Measurements from ENCODE around the gene GUCY2F.
A peak's percentile ranks its signal among the peaks of the same experiment; 100 is the strongest.

The GUCY2F gene

DNA sequence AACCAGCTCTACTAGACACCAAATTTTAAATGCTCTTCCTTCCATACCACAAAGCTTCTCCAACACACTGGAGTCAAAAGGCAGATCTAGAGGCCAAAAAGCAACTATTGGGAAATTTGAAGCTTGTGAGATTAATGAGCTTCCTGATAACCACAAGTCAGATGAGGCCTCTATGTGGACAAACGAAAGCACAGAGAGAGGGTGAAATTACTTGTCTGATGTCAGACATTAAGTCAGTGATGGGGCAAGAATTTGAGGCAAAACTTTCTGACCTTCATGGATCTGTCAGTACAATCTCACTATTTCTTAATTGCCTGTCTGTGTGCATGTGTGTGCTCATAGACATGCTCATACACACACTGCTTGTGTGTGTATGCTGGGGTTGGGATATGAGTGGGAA is 103.6 kb downstream of the GUCY2F start:
- no peak for DNase-seq (ENCODE audit: low read depth)
- no peak overlapping the region for H3K4me3 ChIP-seq (ENCODE audit: low read depth, low read length)
- TF ChIP-seq POLR2A (IDR thresholded peaks at IDR 0.05; ENCODE audit: extremely low read depth, insufficient read length) (no peak), MYC (IDR thresholded peaks at IDR 0.05; ENCODE audit: low read depth, low read length) (no peak)
- TF ChIP-seq, protein P1, sequence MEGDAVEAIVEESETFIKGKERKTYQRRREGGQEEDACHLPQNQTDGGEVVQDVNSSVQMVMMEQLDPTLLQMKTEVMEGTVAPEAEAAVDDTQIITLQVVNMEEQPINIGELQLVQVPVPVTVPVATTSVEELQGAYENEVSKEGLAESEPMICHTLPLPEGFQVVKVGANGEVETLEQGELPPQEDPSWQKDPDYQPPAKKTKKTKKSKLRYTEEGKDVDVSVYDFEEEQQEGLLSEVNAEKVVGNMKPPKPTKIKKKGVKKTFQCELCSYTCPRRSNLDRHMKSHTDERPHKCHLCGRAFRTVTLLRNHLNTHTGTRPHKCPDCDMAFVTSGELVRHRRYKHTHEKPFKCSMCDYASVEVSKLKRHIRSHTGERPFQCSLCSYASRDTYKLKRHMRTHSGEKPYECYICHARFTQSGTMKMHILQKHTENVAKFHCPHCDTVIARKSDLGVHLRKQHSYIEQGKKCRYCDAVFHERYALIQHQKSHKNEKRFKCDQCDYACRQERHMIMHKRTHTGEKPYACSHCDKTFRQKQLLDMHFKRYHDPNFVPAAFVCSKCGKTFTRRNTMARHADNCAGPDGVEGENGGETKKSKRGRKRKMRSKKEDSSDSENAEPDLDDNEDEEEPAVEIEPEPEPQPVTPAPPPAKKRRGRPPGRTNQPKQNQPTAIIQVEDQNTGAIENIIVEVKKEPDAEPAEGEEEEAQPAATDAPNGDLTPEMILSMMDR (IDR thresholded peaks at IDR 0.05; ENCODE audit: low read depth, low read length): no peak
- TF ChIP-seq, protein P2, sequence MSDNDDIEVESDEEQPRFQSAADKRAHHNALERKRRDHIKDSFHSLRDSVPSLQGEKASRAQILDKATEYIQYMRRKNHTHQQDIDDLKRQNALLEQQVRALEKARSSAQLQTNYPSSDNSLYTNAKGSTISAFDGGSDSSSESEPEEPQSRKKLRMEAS (IDR thresholded peaks at IDR 0.05; ENCODE audit: low read depth, low read length): no peak

DNA sequence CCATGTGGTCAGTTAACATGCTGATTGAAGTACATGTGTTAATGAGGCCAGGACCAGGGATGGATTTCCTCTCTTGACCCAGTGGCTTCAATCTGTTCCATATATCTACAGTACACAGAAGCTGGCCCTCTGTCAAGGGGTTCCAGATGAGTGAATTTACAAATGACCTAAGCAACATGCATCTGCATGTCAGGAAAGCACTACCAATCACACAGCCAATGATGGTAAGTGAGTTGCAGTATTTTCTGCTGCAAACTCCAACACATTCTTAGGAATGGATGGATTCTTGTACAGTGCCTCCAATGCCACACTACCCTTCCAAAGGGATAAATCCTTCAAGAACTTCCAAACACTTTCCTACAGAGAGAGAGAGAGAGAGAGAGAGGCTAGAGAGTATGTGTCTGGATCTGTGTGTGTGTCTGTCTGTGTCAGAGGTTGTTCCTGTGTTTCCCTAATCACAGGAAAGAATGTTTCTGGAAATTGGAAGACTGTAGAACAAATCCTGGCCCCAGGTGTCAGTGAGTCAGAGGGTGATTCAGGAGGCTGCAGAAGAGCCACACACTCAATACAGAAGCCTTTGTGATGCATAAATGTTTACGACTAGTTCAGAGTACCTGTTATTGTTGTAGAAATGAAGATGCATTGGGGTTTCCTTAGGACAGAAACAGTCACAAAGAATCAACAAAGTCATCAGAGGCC is 107.5 kb downstream of the GUCY2F start:
- no peak overlapping the region for H3K4me3 ChIP-seq (ENCODE audit: low read depth, low read length)
- no peak for TF ChIP-seq POLR2A (IDR thresholded peaks at IDR 0.05; ENCODE audit: extremely low read depth, insufficient read length)
- DNase-seq (ENCODE audit: low read depth): no peak

DNA sequence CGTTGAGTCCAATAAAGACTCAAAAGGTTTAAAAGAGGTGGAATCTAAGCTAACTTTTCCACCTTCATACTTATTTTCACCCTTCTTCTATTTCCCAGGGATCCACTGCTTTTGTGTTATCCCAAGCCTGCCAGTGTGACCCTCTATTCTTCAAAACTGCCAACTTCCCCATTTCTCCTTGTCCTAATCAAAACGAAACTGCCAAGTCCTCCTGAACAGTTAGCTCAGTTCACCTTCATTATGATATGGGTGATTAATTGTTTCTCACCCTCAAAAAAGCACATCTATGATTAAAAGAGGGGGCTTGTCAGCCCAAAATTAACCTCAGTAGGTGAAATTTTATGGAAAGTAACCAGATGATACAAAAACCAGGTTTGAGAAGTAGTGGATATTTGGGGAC is 108.4 kb downstream of the GUCY2F start:
- peak; percentile 18 for DNase-seq (ENCODE audit: low read depth)

DNA sequence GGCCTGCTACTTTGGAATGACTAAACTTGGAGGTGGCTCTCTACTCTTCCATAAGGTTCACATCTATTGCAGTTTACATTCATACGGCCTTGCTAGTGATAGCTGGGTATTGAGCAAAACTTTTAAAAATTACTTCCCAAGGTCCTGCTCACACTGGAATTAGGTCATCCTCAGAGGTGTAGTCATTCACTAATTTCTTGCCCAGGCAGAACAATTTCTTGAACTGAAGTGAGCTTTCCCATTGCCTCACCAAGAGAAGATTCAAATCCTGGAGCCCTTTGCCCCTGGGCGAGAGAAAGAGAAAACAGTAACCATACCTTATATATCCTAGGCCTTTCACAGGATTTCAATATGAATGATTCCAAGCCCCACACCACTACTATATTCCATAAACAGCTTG is 109.2 kb downstream of the GUCY2F start:
- DNase-seq (ENCODE audit: low read depth): no peak
- TF ChIP-seq POLR2A (IDR thresholded peaks at IDR 0.05; ENCODE audit: extremely low read depth, insufficient read length) (no peak), MYC (IDR thresholded peaks at IDR 0.05; ENCODE audit: low read depth, low read length) (no peak)
- TF ChIP-seq, protein P1 (IDR thresholded peaks at IDR 0.05; ENCODE audit: low read depth, low read length): no peak
- TF ChIP-seq, protein P2 (IDR thresholded peaks at IDR 0.05; ENCODE audit: low read depth, low read length): no peak
- H3K4me3 ChIP-seq (ENCODE audit: low read depth, low read length): no peak overlapping the region

More for the DNA sequence above, 108.4 kb downstream of the GUCY2F start:
- no peak overlapping the region for H3K4me3 ChIP-seq (ENCODE audit: low read depth, low read length)
- TF ChIP-seq, protein P1 (IDR thresholded peaks at IDR 0.05; ENCODE audit: low read depth, low read length): no peak
- TF ChIP-seq, protein P2 (IDR thresholded peaks at IDR 0.05; ENCODE audit: low read depth, low read length): no peak
- TF ChIP-seq POLR2A (IDR thresholded peaks at IDR 0.05; ENCODE audit: extremely low read depth, insufficient read length) (no peak), MYC (IDR thresholded peaks at IDR 0.05; ENCODE audit: low read depth, low read length) (no peak)

DNA sequence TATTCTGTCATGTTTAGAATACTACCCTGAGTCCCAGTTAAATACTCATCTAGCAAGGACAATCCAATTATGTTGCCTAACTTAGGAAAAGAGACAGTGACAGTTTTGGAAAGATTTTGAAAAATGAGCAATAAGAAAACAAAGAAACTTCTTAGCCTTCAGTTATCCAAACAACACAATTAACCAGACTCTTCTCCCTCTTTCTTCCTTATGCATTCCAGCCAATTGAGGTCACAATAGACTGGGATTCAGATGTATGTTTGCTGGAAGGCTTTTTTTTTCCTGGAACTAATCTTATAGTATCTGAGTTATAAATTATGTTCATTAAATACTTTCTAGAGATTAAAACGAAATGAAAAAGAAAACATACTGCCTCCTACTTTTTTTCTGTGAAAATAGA is 109.6 kb downstream of the GUCY2F start:
- TF ChIP-seq, protein P1 (IDR thresholded peaks at IDR 0.05; ENCODE audit: low read depth, low read length): no peak
- TF ChIP-seq MYC (IDR thresholded peaks at IDR 0.05; ENCODE audit: low read depth, low read length) (no peak), POLR2A (IDR thresholded peaks at IDR 0.05; ENCODE audit: extremely low read depth, insufficient read length) (no peak)
- TF ChIP-seq, protein P2 (IDR thresholded peaks at IDR 0.05; ENCODE audit: low read depth, low read length): no peak
- H3K4me3 ChIP-seq (ENCODE audit: low read depth, low read length): no peak overlapping the region
- no peak for DNase-seq (ENCODE audit: low read depth)

DNA sequence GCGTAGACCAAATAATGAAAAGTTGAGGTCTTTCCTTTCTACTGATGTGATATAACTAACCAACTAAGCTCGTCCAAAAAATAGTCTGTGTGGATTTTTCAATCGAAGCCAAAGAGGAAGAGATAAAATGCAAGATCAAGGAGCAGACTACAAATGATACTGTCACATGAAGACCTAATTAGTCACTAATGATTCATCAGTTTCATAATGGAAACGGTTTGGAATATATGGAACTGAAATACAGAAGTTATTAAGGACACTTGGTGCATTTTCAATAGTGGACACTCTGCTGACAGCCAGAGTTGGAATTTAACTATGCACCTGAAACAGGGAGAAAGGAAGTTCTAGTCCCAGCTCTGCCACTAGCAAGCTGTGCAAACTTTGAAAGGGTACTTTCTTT is 119.8 kb downstream of the GUCY2F start:
- no peak for DNase-seq (ENCODE audit: low read depth)
- no peak overlapping the region for H3K4me3 ChIP-seq (ENCODE audit: low read depth, low read length)
- TF ChIP-seq, protein P2 (IDR thresholded peaks at IDR 0.05; ENCODE audit: low read depth, low read length): no peak
- TF ChIP-seq POLR2A (IDR thresholded peaks at IDR 0.05; ENCODE audit: extremely low read depth, insufficient read length): no peak

Measured in NB4 (cell line).